Astrocyte of the hippocampus (primary cell): Measurements from ENCODE around the gene ZNF18.

ENCODE experiments used
- DNase-seq: peaks from one replicate; pipeline ENCODE4 v3.0.0; 2011; ENCODE audit warnings: low read depth, low spot score

The ZNF18 gene

DNA sequence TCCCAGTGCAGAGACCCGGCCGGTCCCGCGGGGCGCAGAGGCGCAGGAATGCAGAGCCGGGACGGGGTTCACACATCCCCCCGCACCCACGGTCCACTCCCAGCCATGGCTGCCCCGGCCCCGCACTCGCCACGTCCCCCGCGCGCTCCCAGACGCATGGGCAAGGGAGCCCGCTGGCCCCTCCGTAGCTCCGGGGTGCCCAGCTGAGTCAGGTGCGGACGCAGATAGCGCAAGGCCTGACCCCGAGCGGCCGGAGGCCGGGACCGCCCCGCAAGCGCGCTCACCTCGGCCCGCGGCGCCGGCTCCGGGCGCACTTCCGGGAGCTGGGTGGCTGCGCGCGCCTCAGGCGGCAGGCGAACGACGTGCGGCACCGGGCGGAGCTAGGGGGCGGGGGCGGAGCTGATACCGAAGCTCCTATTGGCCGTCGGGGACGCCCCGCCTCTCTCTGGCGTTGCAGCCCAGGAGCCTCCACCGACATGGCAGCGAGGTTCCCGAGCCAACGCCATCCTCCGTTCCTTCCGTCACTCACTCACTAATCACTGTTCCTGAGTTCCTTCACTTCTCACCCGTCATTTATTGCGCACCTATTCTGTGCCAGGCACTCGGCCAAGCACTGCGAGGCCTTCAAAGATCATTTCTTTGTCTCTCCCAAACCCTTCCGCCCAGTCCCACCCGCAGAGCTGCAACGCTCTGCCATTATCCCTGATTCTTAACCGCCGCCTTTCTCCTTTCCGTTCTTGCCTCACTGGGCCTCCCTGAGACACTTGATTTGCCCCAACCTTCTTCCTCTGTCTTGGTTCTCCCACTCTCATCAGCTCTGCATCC is at the start of gene ZNF18:
Gene ZNF18 (minus strand): TSS at position 329 of the 825 bp plus-strand sequence. CDS start 4,646 bp downstream, outside the sequence.
- peak; percentile 98 for DNase-seq

DNA sequence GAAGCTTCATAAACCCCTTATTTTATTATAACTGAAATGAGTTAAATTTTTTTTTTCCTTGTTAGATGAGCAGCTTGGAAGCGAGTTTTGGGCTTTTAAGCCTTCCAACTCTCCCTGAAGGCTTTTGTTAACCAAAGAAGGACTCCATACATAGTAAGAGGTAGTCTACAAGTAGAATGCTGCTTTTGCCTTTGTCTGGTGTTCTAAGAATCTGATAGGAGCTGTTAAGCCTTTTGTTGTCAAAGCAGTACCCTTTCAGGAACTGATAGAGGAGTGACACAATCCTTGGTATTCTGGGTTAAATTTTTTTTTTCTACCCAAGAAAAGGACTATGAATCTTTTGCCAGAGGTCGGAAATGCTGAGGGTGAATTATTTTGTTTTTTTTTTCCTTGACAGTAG is 49.5 kb upstream of the ZNF18 start:
- no peak for DNase-seq

GRCh38 chr17:12043702-12044101 is 46.4 kb upstream of the ZNF18 start:
- DNase-seq: no peak

DNA sequence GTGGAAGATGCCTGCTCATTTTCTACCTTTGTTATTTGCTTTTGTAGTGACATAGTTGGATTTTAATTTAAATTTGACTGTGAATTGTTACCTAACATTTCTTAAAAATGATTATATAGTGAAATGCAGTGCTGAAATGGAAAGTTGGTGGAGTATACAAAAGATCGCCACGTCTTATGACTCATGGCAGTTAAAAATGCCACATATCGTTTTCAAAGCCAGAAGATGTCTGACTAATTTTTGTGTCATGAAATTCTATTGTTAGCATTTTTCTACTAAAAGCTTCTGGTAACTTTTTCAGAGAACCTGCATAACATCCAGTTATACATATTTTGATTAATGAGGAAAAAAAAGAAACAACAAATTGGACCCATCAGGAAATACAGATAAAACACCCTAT is 44.0 kb upstream of the ZNF18 start:
- peak; percentile 67 for DNase-seq

GRCh38 chr17:12040478-12040877 is 43.2 kb upstream of the ZNF18 start:
- no peak for DNase-seq

DNA sequence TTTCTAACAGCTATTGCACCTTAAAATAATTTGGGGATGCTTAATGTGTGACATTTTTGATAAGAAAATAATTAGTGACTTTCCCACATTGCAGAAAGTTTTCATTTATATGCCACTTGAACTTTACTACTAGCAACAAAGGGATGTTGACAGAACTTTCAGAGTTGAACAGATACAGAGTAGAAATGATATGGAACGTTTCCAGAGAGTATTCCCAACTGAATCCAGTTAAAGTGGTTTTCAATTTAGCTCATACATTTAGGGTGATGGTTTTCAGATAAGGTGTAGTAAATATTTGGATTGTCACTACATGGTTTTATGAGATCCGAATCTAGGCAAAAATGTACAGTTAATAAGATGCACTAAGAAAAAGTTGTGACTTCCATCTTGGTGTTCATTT is 40.7 kb upstream of the ZNF18 start:
- DNase-seq: no peak

DNA sequence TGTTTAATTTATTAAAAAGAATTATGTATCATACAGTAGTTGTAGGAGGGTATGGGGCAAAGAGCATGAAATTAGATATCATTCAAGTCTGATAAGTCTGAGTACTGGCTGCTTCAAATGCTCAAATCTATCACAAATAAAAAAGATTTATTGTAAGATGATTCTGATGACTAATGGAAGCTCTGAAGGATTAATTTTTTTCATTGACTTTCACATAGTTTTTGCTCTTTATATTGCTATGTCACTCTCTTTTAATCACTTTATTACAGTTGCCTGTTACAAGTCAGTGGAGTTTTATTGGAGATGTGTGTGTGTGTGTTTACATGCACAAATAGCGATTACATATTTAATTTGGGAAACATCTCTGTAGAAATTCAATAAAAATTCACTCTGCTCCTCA is 38.4 kb upstream of the ZNF18 start:
- no peak for DNase-seq

DNA sequence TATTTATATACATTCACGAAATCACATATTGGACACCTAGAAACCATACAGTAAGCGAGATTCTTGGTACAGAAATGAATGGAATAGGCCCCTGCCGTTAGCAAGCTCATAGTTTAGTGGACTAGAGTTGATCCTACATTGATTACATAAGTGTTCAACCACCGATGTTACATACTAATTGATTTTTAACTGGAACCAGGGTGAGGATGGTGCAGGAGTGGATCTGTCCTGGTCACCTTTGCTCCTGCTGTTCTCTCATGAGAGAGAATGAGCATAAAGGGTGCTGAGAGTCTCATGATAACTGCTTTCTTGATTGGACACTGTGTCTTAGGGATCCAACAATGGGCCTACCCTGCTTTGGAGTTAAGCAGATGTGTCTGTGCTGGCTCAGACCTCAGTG is 37.3 kb upstream of the ZNF18 start:
- no peak for DNase-seq

DNA sequence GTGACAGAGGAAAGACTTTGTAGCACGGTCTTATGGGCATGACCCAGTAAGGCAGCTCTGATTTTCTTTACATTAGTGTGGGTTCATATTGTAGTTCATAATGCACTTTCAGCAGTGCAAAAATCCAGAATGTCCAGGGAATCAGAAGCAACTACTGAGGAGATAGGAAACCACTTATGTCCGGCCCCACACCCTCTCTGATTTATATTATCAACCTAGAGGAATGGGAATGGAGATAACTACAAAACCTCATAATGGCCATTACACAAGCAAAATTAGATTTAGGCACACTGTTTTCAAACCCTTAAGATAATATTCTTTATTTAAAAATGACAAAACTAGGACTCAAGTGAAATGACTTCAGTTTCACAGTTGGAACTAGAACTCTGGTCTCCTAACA is 31.3 kb upstream of the ZNF18 start:
- DNase-seq: no peak

GRCh38 chr17:12027658-12028057 is 30.4 kb upstream of the ZNF18 start:
- DNase-seq: no peak

DNA sequence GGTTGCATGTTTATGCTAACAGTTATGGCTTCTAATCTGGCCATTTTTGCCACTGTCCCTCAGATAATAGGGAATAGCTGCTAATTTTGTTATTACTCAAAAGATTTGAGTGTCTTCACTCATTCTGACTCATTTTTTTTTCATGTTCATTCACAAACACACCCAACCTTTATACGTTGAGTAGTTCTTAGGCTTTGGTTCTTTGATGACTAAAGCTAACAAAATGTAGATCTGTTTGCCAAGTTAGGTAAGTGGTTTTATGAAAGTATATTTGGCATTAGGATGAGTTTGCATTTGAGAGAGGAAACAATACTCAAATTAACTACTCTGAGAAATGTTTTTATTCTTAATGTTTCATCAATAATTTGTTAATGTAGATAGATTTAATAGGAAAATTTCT is 27.1 kb upstream of the ZNF18 start:
- peak; percentile 58 for DNase-seq

GRCh38 chr17:12022310-12022709 is 25.0 kb upstream of the ZNF18 start:
- no peak for DNase-seq

DNA sequence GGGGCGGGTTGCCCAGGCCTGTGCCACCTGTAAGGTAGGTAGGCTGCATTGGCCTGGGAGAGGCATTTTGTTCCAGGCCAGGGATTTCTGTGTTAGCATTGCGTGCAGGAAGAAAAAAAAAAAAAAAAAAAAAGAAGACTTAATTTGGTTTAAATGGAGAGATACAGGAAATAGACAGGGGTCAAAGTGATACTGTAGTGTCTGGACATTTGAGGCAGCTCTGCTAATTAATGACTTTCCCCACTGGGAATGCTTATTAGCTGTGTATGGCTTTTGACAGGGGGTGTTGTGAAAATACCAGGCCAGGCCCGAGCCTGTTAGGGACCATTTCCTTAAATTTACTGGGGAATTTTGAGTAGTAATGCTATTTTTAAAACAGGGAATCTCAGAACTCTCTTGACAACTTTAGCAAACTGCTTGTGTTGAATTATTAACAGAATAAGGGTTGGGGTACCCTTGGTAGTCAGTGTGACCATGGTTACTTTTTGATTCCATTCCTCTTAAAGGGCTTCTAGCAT is 24.4 kb upstream of the ZNF18 start:
- DNase-seq: no peak

- peak; percentile 97 for DNase-seq
These were observed 23.7 kb upstream of the ZNF18 start, which contains the start of gene MAP2K4 for GRCh38 chr17:12020642-12021622. TSS of gene MAP2K4 (plus strand) at chr17:12020877. CDS start at chr17:12020887, 10 bp downstream.

DNA sequence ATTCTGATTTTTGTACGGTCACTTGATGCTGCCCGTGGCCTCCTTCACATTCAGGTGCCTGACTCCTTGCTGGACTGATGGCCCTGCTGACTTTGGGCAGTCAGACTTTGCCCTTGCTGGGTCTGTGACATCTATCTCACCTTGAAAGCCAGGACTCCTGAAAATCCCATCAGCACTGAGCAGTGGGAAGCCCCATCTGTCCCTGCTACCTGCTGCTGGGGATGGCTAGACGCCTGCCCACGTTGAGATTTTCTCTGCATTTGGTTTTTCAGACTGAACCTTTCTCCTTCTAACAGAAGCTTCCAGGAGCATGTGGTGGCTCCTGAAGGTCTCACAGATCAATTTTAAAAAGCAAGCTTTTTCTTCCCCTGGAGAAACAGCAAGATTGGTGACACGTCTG is 10.2 kb upstream of the ZNF18 start:
- no peak for DNase-seq

DNA sequence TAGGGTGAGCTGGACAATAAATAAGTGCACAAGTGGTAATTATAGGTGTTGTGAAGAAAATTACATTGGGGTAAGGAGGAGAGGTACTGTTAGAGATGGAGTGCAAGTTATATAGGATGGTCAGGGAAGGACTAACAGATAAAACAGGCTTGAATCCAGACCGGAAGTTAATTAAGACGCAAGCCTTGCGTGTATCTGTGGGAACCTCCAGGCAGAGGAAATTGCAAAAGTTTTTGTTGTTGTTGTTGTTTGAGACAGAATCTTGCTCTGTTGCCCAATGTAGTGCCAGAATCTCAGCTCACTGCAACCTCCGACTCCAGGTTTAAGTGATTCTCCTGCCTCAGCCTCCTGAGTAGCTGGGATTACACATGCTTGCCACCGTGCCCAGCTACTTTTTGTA is 2.4 kb upstream of the ZNF18 start:
- no peak for DNase-seq

DNA sequence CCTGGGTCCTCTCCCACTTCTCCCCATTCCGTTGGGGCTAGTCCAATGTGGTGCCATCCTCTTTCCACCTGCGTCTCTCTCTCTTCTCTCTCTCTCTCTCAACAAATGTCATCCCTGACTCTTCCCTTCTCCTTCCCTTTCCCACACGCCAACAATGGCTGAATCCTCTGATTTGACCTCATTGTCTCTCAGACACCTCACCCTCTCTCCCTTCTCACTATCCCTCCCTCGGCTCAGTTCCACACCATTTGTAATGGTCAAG is 628 bp upstream of the ZNF18 start:
- DNase-seq: no peak

- no peak for DNase-seq
These were observed 541 bp downstream of the ZNF18 start for GRCh38 chr17:11996722-11997146.

DNA sequence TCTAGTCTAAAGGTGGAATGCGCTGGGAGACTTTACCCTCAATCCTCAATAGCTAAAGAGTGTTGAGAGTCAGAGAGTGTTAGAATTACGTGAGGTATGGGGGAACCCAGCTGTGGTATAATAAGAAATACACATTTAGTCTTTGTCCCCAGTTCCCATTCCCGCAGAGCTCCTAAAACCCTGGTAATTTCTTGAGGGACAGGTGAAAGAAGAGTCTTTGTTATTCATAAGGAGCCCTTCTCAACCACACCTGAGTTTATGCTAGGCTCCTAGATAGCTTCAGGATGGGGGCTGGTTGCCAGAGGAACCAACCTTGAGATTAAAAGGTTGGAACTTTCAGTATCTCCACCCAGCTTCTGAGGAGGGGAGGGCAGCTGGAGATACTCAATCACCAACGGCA is 5.8 kb downstream of the ZNF18 start:
- DNase-seq: no peak

DNA sequence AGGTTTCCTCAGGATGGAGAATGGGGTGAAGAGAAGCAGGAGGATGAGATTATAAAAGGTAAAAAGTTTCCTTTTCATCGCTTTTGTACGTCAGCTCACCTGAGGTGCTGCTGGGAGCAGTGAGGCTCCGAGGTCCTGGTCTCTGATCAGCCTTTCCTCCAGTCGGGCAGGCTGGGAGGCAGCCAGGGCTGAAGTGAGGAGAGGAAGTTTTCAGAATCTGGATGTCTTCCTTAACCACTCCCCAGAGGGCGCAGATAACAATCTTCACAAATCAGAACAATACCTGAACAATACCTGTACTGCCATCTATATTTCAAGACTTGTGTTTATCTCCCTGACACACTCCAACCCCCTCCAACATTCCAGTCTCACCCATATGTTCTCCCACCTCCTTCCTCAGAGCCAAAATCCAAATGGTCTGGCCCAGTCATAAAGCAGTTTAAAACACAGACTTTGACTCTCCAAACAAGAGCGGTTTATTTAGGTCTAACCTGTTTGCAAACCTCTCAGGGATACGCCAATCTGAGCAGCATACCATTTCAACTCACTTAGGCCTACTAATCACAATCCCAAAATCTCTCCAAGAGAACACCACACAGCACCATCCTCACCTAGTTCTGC is 6.8 kb downstream of the ZNF18 start:
- no peak for DNase-seq

DNA sequence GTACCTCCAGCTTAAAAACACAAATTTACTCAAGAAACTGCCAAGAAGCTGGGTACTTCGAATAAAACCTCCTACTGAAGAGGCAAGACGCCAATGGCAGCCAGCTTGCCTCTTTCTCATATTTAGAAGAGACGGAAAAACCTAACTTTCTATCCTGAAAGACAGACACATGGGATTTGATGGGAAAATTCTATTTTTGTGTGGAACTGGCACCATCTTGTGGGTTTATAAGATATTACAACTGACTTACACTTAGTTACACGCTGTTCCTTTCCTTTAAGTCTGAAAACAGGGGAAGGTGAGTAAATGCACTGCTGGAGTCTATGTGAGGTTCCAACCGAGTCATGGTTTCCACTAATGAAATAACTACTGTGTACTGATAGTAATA is 10.3 kb downstream of the ZNF18 start:
- peak; percentile 69 for DNase-seq
